HG03108 (cell line): ENCODE data around the gene ADARB2.

Experiments
- ATAC-seq: cut with Tn5 transposase; IDR thresholded peaks from one replicate; pipeline ENCODE4 v1.9.1; 2021; ENCODE audit warnings: moderate library complexity; ENCODE audit not compliant: unreplicated experiment

Gene ADARB2

GRCh38 chr10:1532636-1533035, 204.7 kb downstream of the ADARB2 start:
- ATAC-seq = no peak

DNA sequence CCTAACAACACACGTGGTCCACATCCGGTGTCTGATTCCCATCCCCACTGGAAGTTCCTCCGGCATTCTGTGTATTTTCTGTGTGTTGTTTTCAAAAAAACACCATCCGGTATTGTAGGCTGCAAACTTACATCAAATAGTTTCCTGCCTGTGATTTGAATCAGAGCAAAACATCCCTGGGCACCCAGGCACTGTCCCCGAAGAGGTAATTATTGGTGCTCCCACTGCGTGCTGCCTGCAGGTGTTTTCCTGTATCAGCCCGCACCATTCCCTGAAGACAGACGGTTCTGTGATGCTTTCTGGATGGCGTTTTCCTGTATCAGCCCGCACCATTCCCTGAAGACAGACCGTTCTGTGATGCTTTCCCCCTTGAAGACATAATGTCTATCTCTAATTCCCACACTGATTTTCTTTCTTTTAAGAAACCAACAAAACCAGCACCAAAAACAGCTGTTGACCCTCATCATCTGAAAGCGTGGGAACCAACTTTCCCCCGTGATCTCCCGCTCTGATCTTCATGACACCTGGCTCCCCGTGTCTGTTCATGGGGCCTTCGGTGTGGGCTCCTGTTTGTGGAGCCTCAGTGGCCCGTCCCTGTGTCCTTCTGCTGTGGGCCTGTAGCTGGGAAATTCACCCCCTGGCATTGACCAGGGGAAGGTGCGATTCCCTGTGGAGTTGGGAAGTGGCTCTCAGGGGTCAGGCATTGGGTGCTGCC, 205.3 kb downstream of the ADARB2 start:
- ATAC-seq = no peak

DNA sequence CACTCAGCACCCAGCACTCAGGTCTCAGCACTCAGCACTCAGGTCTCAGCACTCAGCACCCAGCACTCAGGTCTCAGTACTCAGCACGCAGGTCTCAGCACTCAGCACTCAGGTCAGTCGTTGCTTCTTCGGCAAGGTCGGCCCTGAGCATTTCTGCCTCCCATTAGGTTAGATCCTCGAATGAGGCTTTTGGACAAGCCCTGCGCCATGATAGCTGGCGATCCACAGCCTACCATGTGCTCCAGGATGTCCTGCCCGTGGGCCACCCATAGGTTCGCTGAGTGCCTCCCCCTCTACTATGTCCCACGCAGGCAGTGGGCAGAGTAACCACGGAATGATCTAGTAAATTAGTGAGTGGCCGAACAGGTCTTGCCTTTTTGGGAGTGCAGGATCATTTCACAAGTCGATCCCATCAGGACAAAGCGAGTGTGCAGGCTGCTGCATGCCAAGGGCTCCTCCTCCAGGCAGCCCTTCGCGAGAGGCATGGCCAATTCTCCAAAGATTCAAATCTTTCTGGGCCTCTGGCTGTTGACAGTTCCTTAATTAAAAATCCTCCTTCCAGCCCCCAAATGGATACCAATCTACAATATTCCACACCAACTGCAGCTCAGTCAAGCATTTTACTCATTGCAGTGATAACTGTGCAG, 206.3 kb downstream of the ADARB2 start:
- ATAC-seq = no peak

DNA sequence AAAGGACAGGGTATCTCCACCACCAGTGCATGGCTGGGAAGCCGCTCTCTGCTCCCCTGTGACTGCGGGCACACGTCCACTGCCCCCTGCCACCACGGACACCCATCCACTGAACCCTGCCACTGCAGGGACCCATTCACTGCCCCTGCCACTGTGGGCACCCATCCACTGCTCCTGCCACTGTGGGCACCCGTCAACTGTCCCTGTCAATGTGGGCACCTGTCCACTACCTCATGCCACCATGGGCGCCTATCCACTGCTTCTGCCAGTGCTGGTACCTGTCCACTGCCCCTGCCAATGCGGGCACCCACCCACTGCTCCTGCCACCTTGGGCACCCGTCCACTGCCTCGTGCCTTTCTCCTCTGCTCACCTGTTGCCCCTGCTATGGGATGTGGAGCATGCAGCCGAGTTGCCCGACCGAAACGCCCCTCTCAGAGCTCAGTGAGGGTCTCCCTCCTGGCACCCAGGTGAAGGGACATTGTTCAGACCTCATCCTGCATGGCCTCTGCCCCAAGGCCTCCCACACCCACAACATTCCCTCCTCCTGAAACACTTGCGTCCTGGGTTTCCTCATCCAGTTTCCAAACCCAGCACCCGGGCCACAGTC, 207.4 kb downstream of the ADARB2 start:
- no peak for ATAC-seq

DNA sequence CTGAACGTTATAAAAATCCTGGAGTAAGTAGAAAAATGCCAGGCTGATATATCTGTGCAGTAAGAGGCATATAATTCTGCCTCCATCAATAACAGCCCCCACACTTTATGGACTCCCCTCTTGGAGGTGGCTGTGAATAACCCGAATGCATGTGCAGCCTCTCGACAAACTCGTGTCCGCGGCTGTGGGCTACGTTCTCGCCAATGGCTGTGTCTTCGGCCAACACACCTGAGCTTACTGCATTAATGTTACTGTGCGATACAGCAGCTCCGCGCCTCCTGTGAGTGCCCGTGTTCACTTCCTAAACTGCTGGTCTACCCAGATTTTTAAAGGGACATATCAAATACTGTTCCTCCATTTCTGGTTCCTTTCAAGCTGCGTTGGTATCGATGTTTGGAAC, 209.4 kb downstream of the ADARB2 start:
- ATAC-seq = no peak

- ATAC-seq = no peak
These were observed 210.8 kb downstream of the ADARB2 start for GRCh38 chr10:1526436-1527055.

- no peak for ATAC-seq
These were observed 211.8 kb downstream of the ADARB2 start for GRCh38 chr10:1525354-1526162.

GRCh38 chr10:1524540-1524939, 212.8 kb downstream of the ADARB2 start:
- ATAC-seq = no peak

- no peak for ATAC-seq
These were observed 214.1 kb downstream of the ADARB2 start for GRCh38 chr10:1523221-1523620.

DNA sequence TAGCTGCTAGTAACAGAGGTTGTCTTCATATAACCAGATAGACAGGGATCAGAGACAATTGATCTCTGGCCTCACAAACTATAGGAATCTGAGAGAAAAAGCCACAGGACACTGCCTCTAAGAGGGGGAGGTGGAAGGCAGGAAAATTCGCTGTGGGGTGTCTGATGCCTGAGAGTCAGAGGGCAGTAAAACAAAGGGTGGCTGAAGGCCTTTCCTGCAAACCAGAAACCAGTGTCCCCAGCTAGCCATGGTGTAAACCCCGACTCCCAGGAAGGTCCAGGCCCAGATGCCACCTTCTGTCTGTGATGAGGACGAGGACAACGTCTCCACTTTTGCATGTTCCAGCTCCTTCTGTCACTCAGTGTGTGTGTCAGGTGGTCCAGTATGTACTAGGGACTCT, 215.1 kb downstream of the ADARB2 start:
- ATAC-seq = no peak

DNA sequence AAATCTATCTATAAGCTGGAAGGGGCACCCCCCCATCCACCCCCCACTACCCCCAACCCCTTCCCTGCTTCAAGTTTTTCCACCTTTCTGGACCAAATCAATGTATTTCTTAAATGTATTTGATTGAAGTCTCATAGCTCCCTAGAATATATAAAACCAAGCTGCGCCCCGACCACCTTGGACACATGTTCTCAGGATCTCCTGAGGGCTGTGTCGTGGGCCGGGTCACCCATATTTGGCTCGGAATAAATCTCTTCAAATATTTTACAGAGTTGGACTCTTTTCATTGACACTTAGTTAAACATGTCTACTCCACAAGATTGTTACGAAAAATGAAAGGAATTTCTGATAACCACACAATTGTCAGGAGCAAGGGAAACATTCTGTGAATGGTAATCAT, 215.6 kb downstream of the ADARB2 start:
- ATAC-seq = no peak

DNA sequence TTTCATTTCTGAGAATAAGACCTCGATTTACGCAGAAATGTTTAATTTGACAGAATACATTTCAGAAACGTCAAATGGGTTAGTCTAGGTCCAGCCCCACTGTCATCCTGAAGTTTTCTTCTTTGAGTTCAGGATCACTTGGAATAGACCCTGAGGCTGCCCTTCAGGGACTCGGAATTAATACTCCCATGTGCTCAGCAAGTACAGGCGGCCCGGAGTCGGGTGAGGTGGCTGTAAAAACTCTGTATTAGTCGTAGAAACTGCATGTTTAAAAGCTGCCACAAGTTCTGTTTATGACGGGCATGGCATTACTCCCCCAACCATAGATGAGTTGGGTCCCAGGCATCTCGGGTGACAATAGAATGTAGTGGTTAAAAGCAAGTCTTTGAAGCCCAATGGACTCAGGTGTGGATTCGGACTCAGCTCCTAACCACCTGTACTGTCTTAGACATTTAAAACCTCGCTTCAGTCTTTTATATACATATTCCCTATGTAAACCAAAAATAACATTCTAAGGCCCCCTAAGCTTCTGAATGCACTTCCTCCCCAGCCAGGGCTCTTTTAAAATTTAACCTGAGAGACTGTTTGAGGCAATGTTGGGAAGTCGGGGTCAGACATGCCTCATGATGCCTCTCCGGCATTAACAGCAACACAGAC, 216.3 kb downstream of the ADARB2 start:
- no peak for ATAC-seq

DNA sequence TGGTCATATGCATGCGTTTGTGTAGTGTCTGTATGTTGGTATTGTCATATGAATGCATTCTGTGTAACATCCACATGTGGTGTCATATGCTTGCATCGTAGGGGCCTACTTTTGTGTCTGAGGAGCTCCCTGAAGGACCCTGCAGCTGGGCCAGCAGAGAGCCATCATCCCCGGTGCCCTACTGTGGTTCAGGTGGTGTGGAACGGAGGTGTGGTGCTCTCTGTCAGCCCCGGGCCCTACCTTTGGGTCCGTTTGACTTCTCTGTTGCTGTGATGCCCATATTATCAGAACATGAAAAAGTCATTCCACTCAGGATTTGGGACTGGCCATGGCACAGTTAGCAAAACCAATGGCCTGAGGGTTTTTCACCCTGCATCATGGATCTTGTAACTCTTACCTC, 217.9 kb downstream of the ADARB2 start:
- no peak for ATAC-seq

DNA sequence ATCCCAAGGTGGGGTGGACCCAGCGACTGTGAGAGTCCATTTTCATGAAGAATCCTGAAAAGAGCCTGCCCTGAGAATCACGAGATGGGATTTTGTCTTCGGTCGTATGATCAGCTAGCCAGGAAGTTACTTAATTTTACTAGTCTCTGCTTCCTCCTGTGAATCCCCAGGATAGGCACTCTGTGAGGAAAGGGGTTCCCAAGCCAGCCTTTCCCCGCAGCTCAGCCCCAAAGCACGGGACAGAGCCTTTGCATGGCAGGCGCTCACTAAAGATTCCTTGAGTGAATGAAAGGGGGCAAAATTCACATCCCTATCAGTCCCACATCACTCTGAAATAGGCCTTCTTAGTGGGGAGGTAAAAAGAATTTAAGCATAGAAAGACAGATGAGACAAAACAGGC, 219.6 kb downstream of the ADARB2 start:
- ATAC-seq = no peak

DNA sequence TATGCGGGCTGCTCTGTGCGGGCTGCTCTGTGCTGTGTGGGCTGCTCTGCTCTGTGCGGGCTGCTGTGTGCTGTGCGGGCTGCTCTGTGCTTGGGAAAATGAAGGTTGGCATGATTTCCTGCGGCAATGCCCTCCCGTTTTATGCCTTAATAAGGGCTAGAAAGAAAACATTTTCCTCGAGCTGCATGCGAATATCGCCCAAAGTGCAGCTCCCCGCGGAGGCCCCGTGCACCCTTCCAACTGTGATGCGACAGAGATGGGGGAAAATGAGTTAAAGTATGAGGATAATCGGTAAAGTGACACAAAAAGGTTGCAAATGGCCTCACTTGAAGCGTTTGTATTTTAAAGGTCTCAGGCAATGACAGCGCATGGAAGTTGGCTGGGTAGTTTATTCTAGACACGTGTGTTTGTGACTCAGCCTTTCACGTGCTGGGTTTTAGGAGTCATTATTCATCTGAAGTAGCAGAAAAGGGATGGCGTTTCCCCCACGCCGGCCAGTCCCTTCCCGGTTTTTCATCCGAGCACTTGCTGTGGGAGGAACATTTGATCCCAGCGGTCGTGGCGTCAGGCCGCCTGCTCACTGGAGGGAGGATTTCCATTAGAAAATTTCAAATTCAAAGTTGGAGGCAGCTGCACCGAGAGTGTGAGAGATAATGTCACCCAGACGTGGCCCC, 220.7 kb downstream of the ADARB2 start:
- ATAC-seq = no peak

GRCh38 chr10:1515780-1516491, 221.4 kb downstream of the ADARB2 start:
- ATAC-seq = no peak

GRCh38 chr10:1515121-1515779, 222.1 kb downstream of the ADARB2 start:
- ATAC-seq = no peak

GRCh38 chr10:1514681-1515080, 222.6 kb downstream of the ADARB2 start:
- no peak for ATAC-seq

GRCh38 chr10:1513221-1513620, 224.1 kb downstream of the ADARB2 start:
- no peak for ATAC-seq
